GM19023 (cell line): ENCODE results near the gene CLIP1.
A peak's percentile ranks its signal among the peaks of the same experiment; 100 is the strongest.

ENCODE experiments used
- ATAC-seq: cut with Tn5 transposase; IDR thresholded peaks from one replicate; pipeline ENCODE4 v1.9.1; 2021; ENCODE audit warnings: mild to moderate bottlenecking, moderate library complexity; ENCODE audit not compliant: unreplicated experiment

The CLIP1 gene

GRCh38 chr12:122322501-122322900 is 100.0 kb downstream of the CLIP1 start:
- no peak for ATAC-seq

- ATAC-seq = no peak
Observed at GRCh38 chr12:122318607-122319605, 103.6 kb downstream of the CLIP1 start.

GRCh38 chr12:122312926-122313325 is 109.5 kb downstream of the CLIP1 start:
- no peak for ATAC-seq

GRCh38 chr12:122311696-122312095 is 110.8 kb downstream of the CLIP1 start:
- ATAC-seq = no peak

- ATAC-seq = no peak
Observed at GRCh38 chr12:122310626-122311333, 111.7 kb downstream of the CLIP1 start.

GRCh38 chr12:122309564-122310121 is 112.8 kb downstream of the CLIP1 start:
- ATAC-seq = no peak

GRCh38 chr12:122308811-122309210 is 113.7 kb downstream of the CLIP1 start:
- ATAC-seq = no peak

GRCh38 chr12:122306407-122306806 is 116.1 kb downstream of the CLIP1 start:
- no peak for ATAC-seq

GRCh38 chr12:122304924-122305323 is 117.5 kb downstream of the CLIP1 start:
- no peak for ATAC-seq

- ATAC-seq = no peak
Observed at GRCh38 chr12:122303068-122303467, 119.4 kb downstream of the CLIP1 start.

- no peak for ATAC-seq
Observed at GRCh38 chr12:122298071-122298748, 124.3 kb downstream of the CLIP1 start.

- no peak for ATAC-seq
Observed at GRCh38 chr12:122297494-122297893, 125.0 kb downstream of the CLIP1 start.

GRCh38 chr12:122295877-122296276 is 126.6 kb downstream of the CLIP1 start:
- no peak for ATAC-seq

GRCh38 chr12:122293081-122293480 is 129.4 kb downstream of the CLIP1 start:
- ATAC-seq = no peak

GRCh38 chr12:122291431-122291830 is 131.0 kb downstream of the CLIP1 start:
- ATAC-seq = no peak

- no peak for ATAC-seq
Observed at GRCh38 chr12:122283680-122284079, 138.8 kb downstream of the CLIP1 start.

- ATAC-seq = no peak
Observed at GRCh38 chr12:122282061-122282460, 140.4 kb downstream of the CLIP1 start.

- ATAC-seq = no peak
Observed at GRCh38 chr12:122276242-122276641, 146.2 kb downstream of the CLIP1 start.

GRCh38 chr12:122275459-122275858 is 147.0 kb downstream of the CLIP1 start:
- no peak for ATAC-seq

GRCh38 chr12:122266230-122266901 is 156.1 kb downstream of the CLIP1 start, which contains the start of gene VPS33A:
Gene VPS33A, minus strand, starts transcription at chr12:122266494. Its CDS starts 86 bp downstream, at chr12:122266408.
- peak; percentile 87 for ATAC-seq
